CD14-positive monocyte (primary cell): Measurements from ENCODE around the gene RMND5B. TPM values are rescaled to one million over a fixed set of nuclear protein-coding genes. Genes with fewer than 3 reads are reported as not detected.
A peak's percentile ranks its signal among the peaks of the same experiment; 100 is the strongest.
"Not testable (repeated sequence)": the region's sequence is repeated elsewhere in the genome, so short reads cannot be mapped to it uniquely, and the experiment has no call there.

ENCODE experiments used
- DNase-seq, 3 donors: peaks; one replicate each; pipeline ENCODE4 v3.0.0-alpha.2; 2011 to 2022
- H2AFZ ChIP-seq: 2 replicates; pipeline ENCODE4 v1.6.0; 2012; ENCODE audit warnings: mild to moderate bottlenecking, low read depth, low read length, inconsistent platforms; ENCODE audit not compliant: insufficient read depth, poor library complexity, severe bottlenecking
- H3K27ac ChIP-seq, 2 donors: 1 replicate in 1 of 2; 2 replicates in 1 of 2; pipeline ENCODE4 v1.5.1; 2012 to 2013; ENCODE audit warnings: low read length in 2 of 2, control low read depth in 1 of 2, inconsistent platforms in 1 of 2, low read depth in 1 of 2, mild to moderate bottlenecking in 1 of 2
- H3K27me3 ChIP-seq, 2 donors: one replicate each; pipeline versions ENCODE4 v1.6.0 to v1.6.1; 2011 to 2013; ENCODE audit warnings: low read length in 2 of 2; ENCODE audit not compliant: control insufficient read depth in 2 of 2, insufficient read depth in 2 of 2
- H3K36me3 ChIP-seq, 2 donors: replicated peaks in 1 of 2; 1 replicate in 1 of 2; 2 replicates in 1 of 2; pipeline versions ENCODE4 v1.5.1 to v1.6.1; 2012 to 2013; ENCODE audit warnings: low read length in 2 of 2, control low read depth in 1 of 2, inconsistent platforms in 1 of 2, mild to moderate bottlenecking in 1 of 2; ENCODE audit not compliant: insufficient read depth in 2 of 2, control insufficient read depth in 1 of 2
- H3K4me1 ChIP-seq, 2 donors: 1 replicate in 1 of 2; 2 replicates in 1 of 2; pipeline versions ENCODE4 v1.5.1 to v1.6.1; 2012 to 2013; ENCODE audit warnings: low read length in 2 of 2, control low read depth in 1 of 2, inconsistent platforms in 1 of 2, mild to moderate bottlenecking in 1 of 2, moderate library complexity in 1 of 2; ENCODE audit not compliant: insufficient read depth in 2 of 2, control insufficient read depth in 1 of 2
- H3K4me2 ChIP-seq: replicated peaks from 2 replicates; pipeline ENCODE3; 2012; ENCODE audit warnings: low read length, moderate library complexity, mild to moderate bottlenecking; ENCODE audit not compliant: poor library complexity, severe bottlenecking; ENCODE audit errors: extremely low read depth
- H3K4me3 ChIP-seq, 3 experiments: fragments of 200-600 bp in 1 of 3; sonication (generic) in 1 of 3; replicated peaks in 1 of 3; 1 replicate in 2 of 3; 2 replicates in 1 of 3; pipeline ENCODE4 v1.5.1; 2011 to 2013; ENCODE audit warnings: low read length in 3 of 3, mild to moderate bottlenecking in 3 of 3, control low read depth in 2 of 3, low read depth in 2 of 3, inconsistent platforms in 1 of 3, moderate library complexity in 1 of 3
- H3K79me2 ChIP-seq: 2 replicates; pipeline ENCODE4 v1.6.0; 2012; ENCODE audit warnings: mild to moderate bottlenecking, control low read depth, inconsistent platforms, low read length, moderate library complexity; ENCODE audit not compliant: insufficient read depth
- H3K9ac ChIP-seq: 2 replicates; pipeline ENCODE4 v1.6.0; 2017; ENCODE audit warnings: low read length, mild to moderate bottlenecking; ENCODE audit not compliant: insufficient read depth, poor library complexity, severe bottlenecking
- H3K9me3 ChIP-seq, 2 donors: replicated peaks in 1 of 2; 1 replicate in 1 of 2; 2 replicates in 1 of 2; pipeline versions ENCODE4 v1.5.1 to v1.6.1; 2012 to 2013; ENCODE audit warnings: low read length in 2 of 2, control low read depth in 1 of 2; ENCODE audit not compliant: control insufficient read depth in 1 of 2, insufficient read depth in 1 of 2
- H4K20me1 ChIP-seq: 2 replicates; pipeline ENCODE4 v1.6.0; 2012; ENCODE audit warnings: mild to moderate bottlenecking, low read length, control low read depth, moderate library complexity; ENCODE audit not compliant: insufficient read depth
- H3K27ac Mint-ChIP-seq, 7 donors: one replicate each; pipeline ENCODE4 v1.8.0; 2020; ENCODE audit warnings: mild to moderate bottlenecking in 7 of 7, mixed read lengths in 7 of 7, moderate library complexity in 6 of 7, inconsistent platforms in 2 of 7
- H3K27me3 Mint-ChIP-seq, 3 donors: one replicate each; pipeline ENCODE4 v1.8.0; 2021 to 2022; ENCODE audit warnings: low read depth in 3 of 3, mild to moderate bottlenecking in 3 of 3, mixed read lengths in 3 of 3, moderate library complexity in 3 of 3, inconsistent platforms in 1 of 3
- H3K36me3 Mint-ChIP-seq, 2 donors: one replicate each; pipeline ENCODE4 v1.8.0; 2020; ENCODE audit warnings: mixed read lengths in 2 of 2, inconsistent platforms in 1 of 2, mild to moderate bottlenecking in 1 of 2
- H3K4me1 Mint-ChIP-seq: one replicate; pipeline ENCODE4 v1.8.0; 2020; ENCODE audit warnings: mild to moderate bottlenecking, mixed read lengths
- H3K4me3 Mint-ChIP-seq, 2 donors: one replicate each; pipeline ENCODE4 v1.8.0; 2020; ENCODE audit warnings: mild to moderate bottlenecking in 2 of 2, mixed read lengths in 2 of 2, moderate library complexity in 1 of 2
- H3K9me3 Mint-ChIP-seq, 7 donors: one replicate each; pipeline ENCODE4 v1.8.0; 2020 to 2022; ENCODE audit warnings: mixed read lengths in 7 of 7, mild to moderate bottlenecking in 6 of 7, moderate library complexity in 6 of 7, inconsistent platforms in 2 of 7
- CTCF ChIP-seq: fragments of 200-600 bp; IDR thresholded peaks from one replicate; pipeline ENCODE4 v1.8.0; 2022; ENCODE audit warnings: antibody characterized with exemption, mild to moderate bottlenecking
- WGBS: methylation state at CpG from one replicate; pipeline ENCODE4 v1.1.5; 2013; ENCODE audit warnings: missing lambda C conversion rate; ENCODE audit not compliant: insufficient coverage; 5-methylcytosine and 5-hydroxymethylcytosine counted together
- intact Hi-C, 2 donors: fragments of 100-400 bp; cut with micrococcal nuclease; formaldehyde crosslinking; loops; one replicate each; pipeline versions ENCODE4 v1.15.0 to v1.15.1; 2023
- polyA plus RNA-seq, 3 donors: library from polyadenylated mRNA; depleted of rRNA in 1 of 3; unstranded in 2 of 3; stranded (reverse) in 1 of 3; fragments of 300-500 nt in 2 of 3; fragments of >200 nt in 1 of 3; fragmentation: Illumina TruSeq in 2 of 3; gene quantifications; 1 replicate in 2 of 3; 2 replicates in 1 of 3; pipeline ENCODE4 v1.2.3, GENCODE V29; 2012 to 2021

The RMND5B gene
- polyA plus RNA-seq, 3 donors, result 20.9 to 27.4 (median 23.9) TPM

DNA sequence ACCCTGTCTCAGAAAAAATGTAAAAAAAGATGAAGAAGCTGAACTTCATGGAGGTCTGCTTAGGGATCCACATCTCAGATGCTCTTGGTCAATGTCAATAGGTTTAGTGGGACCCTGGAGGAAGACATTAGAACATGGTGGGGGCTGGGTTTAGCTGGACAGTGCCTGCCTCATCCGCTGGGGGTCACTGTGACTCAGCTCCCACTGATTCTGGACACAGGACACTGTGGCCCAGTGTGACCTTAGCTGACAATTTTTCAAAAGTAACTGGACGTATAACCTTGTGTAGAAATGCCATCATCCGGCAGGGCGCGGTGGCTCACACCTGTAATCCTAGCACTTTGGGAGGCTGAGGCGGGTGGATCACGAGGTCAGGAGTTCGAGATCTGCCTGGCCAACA is 66.2 kb downstream of the RMND5B start:
- H3K9me3 ChIP-seq, result no peaks in the 10 kb centered on the region
- Mint-ChIP-seq H3K27ac (no peak overlapping the region), H3K4me1 (peaks cover 36% of the 10 kb centered on the region), H3K27me3 (peaks cover 1 to 5% (median 2%) of the 10 kb centered on the region in 3 donors), H3K4me3 (no peak overlapping the region), H3K9me3 (peaks cover 0 to 4% (median 2%) of the 10 kb centered on the region in 7 donors), H3K36me3 (no peaks in the 10 kb centered on the region)
- no peaks in the 10 kb centered on the region for H3K36me3 ChIP-seq
- no peaks in the 10 kb centered on the region for H4K20me1 ChIP-seq
- H3K4me3 ChIP-seq, result no peak overlapping the region
- H3K27ac ChIP-seq, result no peak overlapping the region
- H3K4me1 ChIP-seq, result peaks cover 19 to 23% of the 10 kb centered on the region in 2 donors
- intact Hi-C loops, result no loop called here
- H3K9ac ChIP-seq, result no peak overlapping the region
- H3K4me2 ChIP-seq, result no peak overlapping the region
- H3K27me3 ChIP-seq, result no peaks in the 10 kb centered on the region
- no peak overlapping the region for H2AFZ ChIP-seq
- TF ChIP-seq CTCF, result peak; percentile 30
- DNase-seq, result no peak
- WGBS, result 98% methylated on average over 5 of the region's 8 CpGs
- no peaks in the 10 kb centered on the region for H3K79me2 ChIP-seq

DNA sequence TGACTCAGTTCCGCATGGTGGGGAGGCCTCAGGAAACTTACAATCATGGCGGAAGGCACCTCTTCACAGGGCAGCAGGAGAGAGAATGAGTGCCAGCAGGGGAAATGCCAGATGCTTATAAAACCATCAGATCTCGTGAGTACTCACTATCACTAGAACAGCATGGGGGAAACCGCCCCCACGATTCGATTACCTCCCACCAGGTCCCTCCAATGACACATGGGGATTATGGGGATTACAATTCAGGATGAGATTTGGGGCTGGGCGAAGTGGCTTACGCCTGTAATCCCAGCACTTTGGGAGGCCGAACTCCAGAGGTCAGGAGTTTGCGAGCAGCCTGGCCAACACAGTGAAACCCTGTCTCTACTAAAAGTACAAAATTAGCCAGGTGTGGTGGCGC is 67.3 kb downstream of the RMND5B start:
- DNase-seq, intact Hi-C loops, H3K9ac ChIP-seq, H3K27ac ChIP-seq, H3K4me3 Mint-ChIP-seq, H3K27me3 ChIP-seq, H2AFZ ChIP-seq, H3K27ac Mint-ChIP-seq, H3K9me3 ChIP-seq, H3K79me2 ChIP-seq, H3K4me2 ChIP-seq, H4K20me1 ChIP-seq, H3K27me3 Mint-ChIP-seq, H3K9me3 Mint-ChIP-seq, H3K36me3 Mint-ChIP-seq, H3K36me3 ChIP-seq, H3K4me3 ChIP-seq: not testable (repeated sequence)
- H3K4me1 ChIP-seq, result peaks cover 21 to 31% of the 10 kb centered on the region in 2 donors
- WGBS, result 100% methylated on average over 4 of the region's 11 CpGs
- H3K4me1 Mint-ChIP-seq, result peaks cover 42% of the 10 kb centered on the region
